Right atrium auricular region (tissue), 2 donors: ENCODE data around the gene ANKDD1B. TPM values are rescaled to one million over a fixed set of nuclear protein-coding genes. Genes with fewer than 3 reads are reported as not detected.
"Not testable (repeated sequence)": the region's sequence is repeated elsewhere in the genome, so short reads cannot be mapped to it uniquely, and the experiment has no call there.

Source experiments
- DNase-seq: peaks from one replicate; pipeline ENCODE4 v3.0.0-alpha.2; 2019; ENCODE audit warnings: low spot score
- H3K27ac ChIP-seq, 2 donors: fragments of 200-600 bp; sonication (generic); 1 replicate in 1 of 2; 2 replicates in 1 of 2; pipeline ENCODE4 v1.5.1; 2016 to 2019
- H3K27me3 ChIP-seq, 2 donors: fragments of 200-600 bp; sonication (generic); one replicate each; pipeline versions ENCODE4 v1.5.1 to v1.6.0; 2017 to 2019
- H3K36me3 ChIP-seq: fragments of 200-600 bp; sonication (generic); one replicate; pipeline ENCODE4 v1.5.1; 2016
- H3K4me1 ChIP-seq, 2 donors: fragments of 200-600 bp; sonication (generic); one replicate each; pipeline versions ENCODE4 v1.5.1 to v1.6.0; 2017 to 2019
- H3K4me3 ChIP-seq, 2 donors: fragments of 200-600 bp; sonication (generic); 1 replicate in 1 of 2; 2 replicates in 1 of 2; pipeline ENCODE4 v1.5.1; 2017 to 2019; ENCODE audit warnings: mild to moderate bottlenecking in 1 of 2, moderate library complexity in 1 of 2
- H3K9me3 ChIP-seq, 2 donors: fragments of 200-600 bp; sonication (generic); one replicate each; pipeline ENCODE4 v1.5.1; 2019
- CTCF ChIP-seq, 2 donors: fragments of 200-600 bp; sonication (generic); IDR thresholded peaks; one replicate each; pipeline ENCODE4 v1.5.1; 2019; ENCODE audit warnings: antibody characterized with exemption in 2 of 2
- total RNA-seq, 2 donors: library from RNA; depleted of rRNA; stranded (reverse); fragments of >200 nt; gene quantifications; one replicate each; pipeline ENCODE4 v1.1.0, GENCODE V29; 2016

ANKDD1B gene
- total RNA-seq, 2 donors from 2014 or later, result not detected

DNA sequence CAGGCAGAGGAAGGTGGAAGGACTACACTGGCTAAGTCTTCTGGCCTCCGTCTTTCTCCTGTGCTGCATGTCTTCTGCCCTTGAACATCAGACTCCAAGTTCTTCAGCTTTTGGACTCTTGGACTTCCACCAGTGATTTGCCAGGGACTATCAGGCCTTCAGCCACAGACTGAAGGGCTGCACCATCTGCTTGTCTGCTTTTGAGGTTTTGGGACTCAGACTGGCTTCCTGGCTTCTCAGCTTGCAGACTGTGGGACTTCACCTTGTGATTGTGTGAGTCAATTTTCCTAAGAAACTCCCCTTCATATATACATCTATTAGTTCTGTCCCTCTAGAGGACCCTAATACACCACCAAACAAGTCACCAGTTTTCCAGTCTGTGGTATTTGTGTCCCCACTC lies 9.7 kb upstream of the ANKDD1B start:
- H3K4me3 ChIP-seq, result no peak overlapping the region
- H3K27ac ChIP-seq, result no peak overlapping the region
- H3K36me3 ChIP-seq, result peaks cover 14% of the 10 kb centered on the region
- H3K27me3 ChIP-seq, result no peaks in the 10 kb centered on the region
- no peaks in the 10 kb centered on the region for H3K4me1 ChIP-seq
- TF ChIP-seq CTCF (IDR thresholded peaks at IDR 0.05), result no peak
- no peaks in the 10 kb centered on the region for H3K9me3 ChIP-seq
- no peak for DNase-seq

DNA sequence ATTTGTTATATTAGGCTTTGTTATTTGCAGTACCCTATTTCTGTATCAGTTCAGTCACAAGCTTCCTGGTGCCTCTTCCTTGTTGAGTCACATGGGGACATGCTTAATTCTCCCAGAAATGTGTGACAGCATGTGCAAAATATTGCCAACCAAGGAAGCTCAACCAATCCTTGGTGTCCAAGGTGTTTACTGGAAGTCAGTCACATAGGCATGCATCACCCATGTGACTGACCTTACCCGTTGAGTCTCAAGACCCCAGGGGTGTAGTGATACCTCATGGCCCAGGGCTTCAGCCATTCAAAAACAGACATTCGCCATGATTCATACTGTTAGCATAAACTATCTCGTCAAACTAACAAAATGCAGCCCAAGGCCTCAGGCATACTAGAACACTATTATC lies 9.3 kb upstream of the ANKDD1B start:
- Histone ChIP-seq H3K36me3 (peaks cover 14% of the 10 kb centered on the region), H3K4me3 (no peak overlapping the region)

GRCh38 chr5:75603371-75603770 lies 7.9 kb upstream of the ANKDD1B start:
- no peak overlapping the region for H3K4me3 ChIP-seq
- H3K36me3 ChIP-seq, result peaks cover 14% of the 10 kb centered on the region
- H3K9me3 ChIP-seq, result no peaks in the 10 kb centered on the region
- no peaks in the 10 kb centered on the region for H3K27me3 ChIP-seq
- DNase-seq, result no peak
- no peak overlapping the region for H3K27ac ChIP-seq
- TF ChIP-seq CTCF (IDR thresholded peaks at IDR 0.05), result no peak
- no peaks in the 10 kb centered on the region for H3K4me1 ChIP-seq

More for the DNA sequence above, 9.3 kb upstream of the ANKDD1B start:
- Histone ChIP-seq H3K4me1 (no peaks in the 10 kb centered on the region), H3K9me3 (no peaks in the 10 kb centered on the region), H3K27ac (no peak overlapping the region), H3K27me3 (no peaks in the 10 kb centered on the region)
- DNase-seq, result no peak
- no peak for TF ChIP-seq CTCF (IDR thresholded peaks at IDR 0.05)

- Histone ChIP-seq H3K4me1 (no peaks in the 10 kb centered on the region), H3K4me3 (no peak overlapping the region), H3K9me3 (no peaks in the 10 kb centered on the region), H3K27me3 (no peaks in the 10 kb centered on the region), H3K27ac (no peak overlapping the region), H3K36me3 (peaks cover 14% of the 10 kb centered on the region)
- no peak for DNase-seq
- no peak for TF ChIP-seq CTCF (IDR thresholded peaks at IDR 0.05)
Observed at GRCh38 chr5:75603821-75604220, 7.4 kb upstream of the ANKDD1B start.

DNA sequence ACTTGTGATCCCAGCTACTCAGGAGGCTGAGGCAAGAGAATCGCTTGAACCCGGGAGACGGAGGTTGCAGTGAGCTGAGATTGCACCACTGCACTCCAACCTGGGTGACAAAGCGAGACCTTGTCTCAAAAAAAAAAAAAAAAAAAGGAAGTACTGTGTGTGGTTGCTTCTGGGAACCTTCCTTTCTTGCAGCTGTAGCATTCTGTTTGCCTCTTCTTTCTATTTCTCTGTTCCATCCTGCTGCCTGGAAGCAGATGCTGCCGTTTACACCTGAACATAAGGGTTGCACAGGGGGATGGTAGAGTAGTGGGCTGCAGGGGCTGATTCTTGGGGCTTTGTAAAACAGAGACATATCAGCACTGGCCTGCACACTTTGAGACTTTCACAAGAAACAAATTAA lies 3.9 kb upstream of the ANKDD1B start:
- not testable (repeated sequence) for DNase-seq, H3K36me3 ChIP-seq, H3K9me3 ChIP-seq, H3K4me3 ChIP-seq, H3K27ac ChIP-seq, H3K27me3 ChIP-seq
- H3K4me1 ChIP-seq, result peaks cover 0 to 12% of the 10 kb centered on the region in 2 donors

DNA sequence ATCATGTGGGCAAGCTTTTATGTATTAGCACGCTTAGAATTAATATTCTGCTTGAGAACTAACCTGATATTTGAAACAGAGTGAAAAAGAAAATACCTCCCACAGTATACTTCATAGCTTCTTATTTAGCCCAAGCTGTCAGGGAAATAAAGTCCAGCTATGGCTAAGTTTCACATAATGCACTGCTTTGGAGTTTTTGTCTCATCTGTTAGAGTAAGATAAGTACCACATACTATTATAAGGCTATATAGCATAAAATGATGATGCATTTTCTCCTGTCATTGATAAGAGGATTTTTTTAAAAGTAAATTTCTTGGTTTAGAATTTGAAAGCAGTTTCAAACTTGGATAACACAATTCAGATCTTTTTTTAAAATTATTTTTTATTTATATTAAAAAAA lies 2.4 kb upstream of the ANKDD1B start:
- no peak for TF ChIP-seq CTCF (IDR thresholded peaks at IDR 0.05)
- Histone ChIP-seq H3K27ac (no peak overlapping the region), H3K4me1 (peaks cover 0 to 12% of the 10 kb centered on the region in 2 donors), H3K4me3 (no peak overlapping the region), H3K36me3 (no peaks in the 10 kb centered on the region), H3K27me3 (no peaks in the 10 kb centered on the region), H3K9me3 (no peaks in the 10 kb centered on the region)
- DNase-seq, result no peak
